Hepatic stellate cell (primary cell): Measurements from ENCODE around the gene PKD2.

ENCODE experiments used
- DNase-seq: peaks from one replicate; pipeline ENCODE4 v3.0.0; 2011; ENCODE audit warnings: low spot score

The PKD2 gene

DNA sequence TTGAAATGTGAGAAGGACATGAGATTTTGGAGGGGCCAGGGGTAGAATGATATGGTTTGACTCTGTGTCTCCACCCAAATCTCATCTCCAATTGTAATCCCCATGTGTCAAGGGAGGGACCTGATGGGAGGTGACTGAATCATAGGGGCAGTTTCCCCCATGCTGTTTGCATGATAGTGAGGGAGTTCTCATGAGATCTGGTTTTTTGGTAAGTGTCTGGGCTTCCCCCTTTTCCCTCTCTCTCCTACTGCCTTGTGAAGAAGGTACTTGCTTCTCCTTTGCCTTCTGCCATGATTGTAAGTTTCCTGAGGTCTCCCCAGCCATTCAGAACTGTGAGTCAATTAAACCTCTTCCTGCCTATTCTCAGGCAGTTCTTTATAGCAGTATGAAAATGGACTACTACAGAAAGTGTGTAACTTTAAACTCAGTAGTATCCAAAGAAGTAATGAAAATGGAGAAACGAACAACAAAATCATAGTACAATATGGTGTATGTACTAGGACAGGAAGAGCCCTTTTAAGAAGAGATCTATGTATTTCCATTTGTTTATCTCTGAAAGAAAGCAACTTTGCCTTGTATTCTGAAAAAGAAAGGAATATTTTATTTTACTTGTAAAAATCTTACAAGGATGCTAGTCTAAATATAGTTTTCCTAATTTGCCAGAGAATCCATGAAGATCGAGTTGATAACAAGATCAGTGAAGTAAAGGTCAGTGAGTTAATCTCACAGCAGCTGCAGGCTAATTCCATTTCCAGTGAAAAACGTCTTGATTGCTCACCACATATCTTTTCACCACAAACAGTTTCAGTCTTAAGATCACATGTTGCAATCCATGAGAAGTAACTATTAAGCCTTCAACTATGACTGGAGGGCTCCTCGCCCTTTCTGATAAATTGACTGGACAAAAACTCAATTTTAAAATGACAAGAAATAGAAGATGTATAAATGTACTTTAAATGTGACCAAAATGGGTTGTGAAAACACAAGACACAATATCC lies 20.5 kb downstream of the PKD2 start:
- peak; percentile 60 for DNase-seq

DNA sequence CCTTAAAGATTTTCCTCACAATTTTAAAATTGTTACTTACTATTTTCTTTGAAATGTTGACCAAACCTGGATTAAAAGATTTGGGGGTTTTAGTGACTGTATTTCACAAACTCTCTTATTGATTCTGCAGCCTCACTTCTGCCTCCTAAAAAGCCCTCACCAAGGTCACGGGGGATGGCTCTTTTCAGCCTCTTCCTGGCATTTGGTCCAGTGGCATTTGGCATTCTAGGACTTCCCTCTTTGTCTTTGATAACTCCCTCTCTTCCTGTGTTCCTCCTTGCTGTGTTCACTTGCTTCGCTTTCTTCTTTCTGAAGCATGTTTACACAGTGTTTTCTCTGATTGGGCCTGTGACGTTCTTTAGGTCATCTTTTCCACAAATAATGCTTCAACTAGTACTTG lies 21.5 kb downstream of the PKD2 start:
- no peak for DNase-seq

DNA sequence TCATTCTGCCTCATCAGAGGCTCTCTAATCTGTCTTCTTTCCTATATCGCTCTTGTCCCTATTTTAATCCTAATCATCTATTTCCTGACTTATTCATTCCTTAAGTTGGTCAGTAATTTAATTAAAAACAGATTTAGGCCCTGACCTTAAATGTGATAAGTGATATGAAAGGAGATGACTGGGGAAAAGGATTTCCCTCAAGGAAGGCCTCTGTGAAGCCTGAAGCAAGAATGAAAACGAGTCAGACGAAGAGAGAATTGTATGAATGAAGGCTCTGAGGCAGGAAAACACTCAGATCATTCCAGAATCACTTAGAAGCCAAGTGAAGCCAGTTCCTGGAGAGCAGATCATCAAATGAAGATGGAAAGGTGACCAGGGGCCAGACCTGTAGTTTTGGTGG lies 22.1 kb downstream of the PKD2 start:
- no peak for DNase-seq

DNA sequence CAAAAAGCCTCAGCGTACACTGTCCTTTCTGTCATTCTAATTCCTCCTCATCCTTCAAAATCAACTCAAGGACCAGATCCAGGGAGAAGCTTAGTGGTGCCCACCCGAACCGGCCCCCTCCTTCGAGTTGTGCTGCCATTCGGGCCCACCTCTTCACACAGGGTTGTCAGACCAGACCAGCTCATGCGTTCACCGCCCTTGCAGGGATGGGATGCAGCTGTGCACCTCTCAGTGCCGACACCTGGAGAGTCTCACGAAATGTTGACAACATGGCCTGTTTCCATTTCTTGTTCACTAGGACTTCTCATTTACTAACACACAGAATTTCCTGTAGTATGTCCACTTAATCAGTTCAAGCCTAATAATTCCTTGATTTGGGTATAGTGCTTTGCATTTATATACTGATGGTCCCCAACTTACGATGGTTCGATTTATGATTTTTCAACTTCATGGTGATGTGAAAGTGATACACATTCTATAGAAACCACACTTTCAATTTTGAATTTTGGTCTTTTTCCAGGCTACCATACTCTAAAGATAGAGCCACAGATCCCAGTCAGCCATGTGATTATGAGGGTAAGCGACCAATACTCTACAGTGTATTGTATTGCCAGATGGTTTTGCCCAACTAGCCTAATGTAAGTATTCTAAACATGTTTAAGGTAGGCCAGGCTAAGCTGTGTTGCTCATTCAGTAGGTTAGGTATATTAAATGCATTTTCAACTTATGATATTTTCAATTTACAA lies 23.3 kb downstream of the PKD2 start:
- DNase-seq, result no peak

DNA sequence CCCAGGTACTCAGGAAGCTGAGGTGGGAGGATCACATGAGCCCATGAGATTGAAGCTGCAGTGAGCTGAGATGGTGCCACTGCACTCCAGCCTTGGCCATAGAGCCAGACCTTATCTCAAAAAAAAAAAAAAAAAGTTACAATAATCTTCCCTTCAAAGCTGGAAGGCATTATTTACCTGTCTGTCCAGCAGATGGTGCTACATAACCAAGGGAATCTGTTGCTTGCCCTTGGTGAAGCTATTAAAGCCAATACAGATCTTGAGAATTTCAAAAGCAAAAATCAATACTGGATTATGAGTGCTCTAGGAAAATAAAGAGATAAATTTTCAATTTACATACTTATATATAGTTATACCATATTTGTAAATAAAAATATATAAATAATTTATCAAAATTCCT lies 25.9 kb downstream of the PKD2 start:
- peak; percentile 32 for DNase-seq

DNA sequence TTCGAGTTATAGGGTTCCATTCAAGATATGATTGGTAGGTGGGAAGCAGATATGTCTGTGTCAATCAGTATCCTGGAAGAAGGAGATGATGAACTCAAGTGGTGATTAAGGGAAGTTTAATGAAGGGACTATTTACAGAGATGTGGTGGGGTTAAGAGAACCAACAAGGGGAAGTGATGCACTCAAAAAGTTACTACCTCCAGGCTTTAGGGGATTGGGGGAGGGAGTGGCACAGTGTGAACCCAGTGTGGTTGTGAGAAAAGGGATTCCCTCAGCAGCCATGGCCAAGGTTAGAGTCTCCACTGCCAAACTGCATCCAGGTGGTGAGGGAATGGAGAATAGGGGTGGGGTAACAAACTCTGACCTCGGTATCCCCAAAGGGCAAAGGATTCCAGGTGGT lies 27.9 kb downstream of the PKD2 start:
- no peak for DNase-seq

DNA sequence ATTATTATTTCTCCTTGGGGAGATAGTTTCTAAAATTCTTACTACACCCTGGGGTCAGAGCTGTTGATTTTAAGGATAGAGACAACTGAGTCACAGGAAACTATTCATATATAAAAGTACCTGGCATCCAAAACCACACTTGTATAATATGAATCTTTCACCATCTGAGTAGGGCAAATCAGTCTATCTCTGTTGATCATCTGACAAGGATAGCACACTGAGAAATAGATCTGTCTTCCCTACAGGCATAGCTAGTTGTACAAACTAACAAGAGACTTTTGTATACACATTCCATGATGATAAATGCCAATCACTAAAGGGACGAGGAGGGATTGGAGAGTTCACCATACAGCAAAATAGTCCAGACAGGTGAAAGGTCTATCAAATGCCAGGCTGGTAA lies 30.0 kb downstream of the PKD2 start:
- no peak for DNase-seq

DNA sequence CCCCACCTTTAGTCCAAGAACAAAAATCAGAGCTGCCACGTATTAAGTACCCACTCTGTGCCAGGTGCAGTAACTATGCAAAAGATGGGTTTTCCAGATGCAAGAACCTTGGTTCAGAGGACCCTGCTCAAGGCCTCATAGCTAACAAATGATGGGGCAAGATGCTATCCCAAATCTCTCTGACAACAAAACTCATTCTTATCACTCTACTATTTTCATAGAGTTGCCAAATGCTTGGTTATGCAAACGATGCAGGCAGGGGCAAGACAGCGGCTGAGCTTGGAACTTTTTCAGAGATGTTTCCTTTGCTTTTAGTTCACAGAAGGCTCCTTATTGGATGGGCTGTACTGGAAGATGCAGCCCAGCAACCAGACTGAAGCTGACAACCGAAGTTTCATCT lies 30.5 kb downstream of the PKD2 start:
- DNase-seq, result no peak

DNA sequence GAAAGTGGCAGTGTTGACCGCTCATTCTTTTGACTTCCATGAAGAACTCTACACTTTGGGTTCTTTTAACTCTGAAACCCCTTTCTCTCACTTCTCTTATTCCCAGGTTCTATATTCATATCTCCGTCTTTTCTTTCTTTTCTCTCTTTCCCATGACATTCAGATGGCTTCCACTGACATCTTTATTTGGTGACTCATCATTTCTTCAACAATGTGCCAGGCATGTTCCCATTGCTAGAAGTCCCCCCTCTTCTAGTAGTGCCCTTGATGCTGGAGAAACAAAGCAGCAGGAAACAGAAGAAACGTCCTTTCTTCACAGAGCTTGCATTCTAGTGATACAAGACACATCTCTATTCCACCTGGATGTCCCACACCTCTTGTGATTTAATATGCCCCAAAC lies 33.3 kb downstream of the PKD2 start:
- no peak for DNase-seq

DNA sequence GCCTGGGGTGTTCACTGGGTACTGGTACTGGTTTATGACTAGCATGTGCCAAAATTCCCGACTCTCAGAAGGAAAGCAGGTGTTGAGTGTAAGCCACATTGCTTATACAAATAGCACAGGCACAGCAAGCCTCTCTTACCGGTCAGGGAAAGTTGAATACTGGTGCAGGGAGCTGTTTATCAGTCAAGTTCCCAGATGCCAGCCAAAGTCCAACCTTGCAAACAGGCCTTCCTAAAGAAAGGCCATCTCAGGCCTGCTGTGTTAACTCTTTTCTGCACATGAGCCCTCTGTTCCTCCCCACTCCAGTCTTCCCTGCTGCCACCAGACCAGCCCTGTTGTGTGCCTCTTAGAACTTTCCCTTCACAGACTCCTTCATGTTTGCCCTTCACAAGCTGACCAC lies 34.2 kb downstream of the PKD2 start:
- no peak for DNase-seq

DNA sequence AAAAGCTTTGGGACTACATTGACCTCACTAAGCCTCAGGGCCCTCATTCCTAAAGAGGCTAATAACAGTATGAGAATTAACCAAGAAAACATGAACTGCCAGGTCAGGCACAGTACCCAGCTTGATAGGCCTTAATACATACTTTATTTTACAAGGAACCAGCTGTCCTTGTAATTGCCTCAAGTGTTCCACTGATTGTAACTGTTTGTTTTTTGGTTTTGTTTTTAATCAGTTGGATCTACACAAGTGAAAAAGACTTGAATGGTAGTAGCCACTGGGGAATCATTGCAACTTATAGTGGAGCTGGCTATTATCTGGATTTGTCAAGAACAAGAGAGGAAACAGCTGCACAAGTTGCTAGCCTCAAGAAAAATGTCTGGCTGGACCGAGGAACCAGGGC lies 35.6 kb downstream of the PKD2 start:
- no peak for DNase-seq

DNA sequence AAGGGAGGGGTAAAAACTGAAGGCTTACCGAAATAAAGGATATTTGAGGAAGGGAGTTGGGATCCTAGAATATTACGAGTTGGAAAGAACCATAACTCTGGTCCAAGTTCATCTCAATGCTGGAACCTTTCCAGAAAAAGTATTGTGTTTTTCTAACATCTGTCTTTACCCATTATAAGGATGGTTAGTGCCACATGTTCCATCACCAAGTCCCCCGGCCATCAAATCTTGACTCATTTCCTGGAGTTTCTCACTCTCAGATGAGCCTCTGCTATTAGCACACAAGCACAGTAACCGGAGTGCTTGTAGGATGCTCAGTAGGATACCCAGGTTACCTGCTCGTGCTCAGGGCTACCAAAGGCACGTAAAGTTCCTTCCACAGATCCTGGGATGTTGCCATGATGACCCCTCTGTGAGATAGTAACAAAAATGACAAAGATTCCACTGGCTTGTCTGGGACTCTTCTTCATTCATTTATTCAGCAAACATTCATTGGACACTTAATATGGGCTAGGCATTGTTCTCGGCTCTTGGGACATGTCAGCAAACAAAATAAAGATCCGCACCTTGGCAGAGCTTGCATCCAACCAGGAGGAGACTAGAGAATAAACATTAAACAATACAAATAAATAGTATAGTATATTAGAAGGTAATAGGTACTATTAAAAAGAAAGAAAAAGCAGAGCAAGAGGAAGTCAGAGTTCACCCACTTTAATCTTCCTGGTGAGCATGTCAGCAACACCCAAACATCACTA lies 36.3 kb downstream of the PKD2 start:
- no peak for DNase-seq

DNA sequence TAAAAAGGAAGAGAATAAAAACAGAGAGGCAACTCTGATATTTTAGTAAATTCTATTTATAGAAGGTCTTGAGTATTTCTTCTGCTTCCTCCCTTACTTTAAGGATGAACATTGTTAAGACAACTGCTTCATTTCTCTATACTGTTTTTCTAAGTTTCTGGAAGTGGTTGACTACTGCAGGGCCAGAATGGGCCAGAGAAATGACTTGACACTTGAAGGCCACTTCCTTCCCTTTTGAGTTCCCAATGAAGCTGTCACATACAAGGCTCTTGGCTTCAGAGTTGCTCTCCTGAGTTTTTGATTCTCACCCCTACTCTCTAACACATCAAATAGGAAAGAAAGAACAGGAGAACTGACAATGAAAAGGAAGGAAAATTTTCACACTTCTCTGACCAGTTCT lies 37.6 kb downstream of the PKD2 start:
- no peak for DNase-seq

DNA sequence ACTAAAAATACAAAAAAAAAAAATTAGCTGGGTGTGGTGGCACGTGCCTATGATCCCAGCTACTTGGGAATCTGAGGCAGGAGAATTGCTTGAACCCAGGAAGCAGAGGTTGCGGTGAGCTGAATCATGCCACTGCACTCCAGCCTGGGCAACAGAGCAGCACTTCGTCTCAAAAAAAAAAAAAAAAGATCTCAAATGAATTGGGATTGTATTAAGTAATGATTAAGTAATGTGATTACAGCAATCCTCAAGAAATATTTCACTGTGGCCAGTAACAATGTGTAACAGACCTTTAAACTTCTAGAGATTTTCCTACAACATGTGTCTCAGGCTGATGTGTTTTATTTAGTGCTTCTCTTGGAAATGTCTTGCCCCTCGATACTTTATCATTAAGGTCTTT lies 46.8 kb downstream of the PKD2 start:
- DNase-seq, result no peak

DNA sequence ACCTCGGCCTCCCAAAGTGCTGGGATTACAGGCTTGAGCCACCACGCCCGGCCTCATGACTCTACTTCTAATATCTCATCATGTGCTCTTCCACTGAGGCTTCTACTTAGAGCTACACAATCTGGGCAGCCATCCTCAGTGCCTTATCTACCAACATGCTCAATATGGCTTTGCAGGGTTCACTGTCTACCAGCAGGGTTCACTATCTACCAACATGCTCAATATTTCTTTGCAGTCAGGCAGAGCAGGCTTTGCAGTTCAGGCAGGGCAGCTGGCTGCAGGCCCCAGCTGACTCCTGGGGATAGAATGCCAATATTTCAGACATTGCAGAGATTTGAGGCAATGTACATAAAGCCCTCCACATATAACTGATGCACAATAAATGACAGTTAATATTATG lies 47.5 kb downstream of the PKD2 start:
- peak; percentile 16 for DNase-seq

DNA sequence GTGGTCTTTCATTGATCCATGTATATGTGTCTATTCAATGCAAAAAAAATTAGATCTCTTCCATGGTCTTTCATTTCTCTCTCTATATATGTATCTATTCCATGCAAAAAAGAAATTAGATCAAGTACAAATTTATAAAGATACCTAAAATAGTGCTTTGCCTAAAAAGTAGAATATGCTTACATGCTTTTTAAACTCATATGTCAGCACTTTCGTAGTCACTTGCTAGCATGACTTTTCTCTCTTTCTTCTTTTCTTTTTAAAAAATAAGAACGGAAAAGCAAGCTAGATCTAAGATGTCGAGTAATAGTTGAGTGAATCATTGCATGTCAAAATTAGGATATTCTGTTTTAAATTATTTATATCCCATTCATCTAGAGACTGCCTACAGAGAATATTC lies 50.9 kb downstream of the PKD2 start:
- no peak for DNase-seq

DNA sequence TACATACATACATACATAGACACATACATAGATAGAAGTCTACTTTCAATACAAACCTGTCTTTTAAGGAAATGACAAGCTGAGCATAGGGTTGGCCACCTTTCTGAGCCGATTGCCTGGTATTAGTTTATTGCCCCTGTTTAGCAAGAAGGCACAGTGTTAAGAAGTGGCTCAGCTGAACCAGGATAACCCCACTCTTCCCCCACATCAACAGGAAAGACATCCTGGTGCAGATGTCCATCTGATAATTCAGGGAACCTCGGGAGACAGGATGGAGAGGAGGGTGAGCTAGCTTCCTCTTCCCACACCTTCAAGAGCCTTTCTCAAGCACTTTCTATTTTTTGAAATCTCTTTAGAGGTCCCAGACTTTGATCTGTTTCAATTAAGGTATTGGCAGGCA lies 52.3 kb downstream of the PKD2 start:
- no peak for DNase-seq

DNA sequence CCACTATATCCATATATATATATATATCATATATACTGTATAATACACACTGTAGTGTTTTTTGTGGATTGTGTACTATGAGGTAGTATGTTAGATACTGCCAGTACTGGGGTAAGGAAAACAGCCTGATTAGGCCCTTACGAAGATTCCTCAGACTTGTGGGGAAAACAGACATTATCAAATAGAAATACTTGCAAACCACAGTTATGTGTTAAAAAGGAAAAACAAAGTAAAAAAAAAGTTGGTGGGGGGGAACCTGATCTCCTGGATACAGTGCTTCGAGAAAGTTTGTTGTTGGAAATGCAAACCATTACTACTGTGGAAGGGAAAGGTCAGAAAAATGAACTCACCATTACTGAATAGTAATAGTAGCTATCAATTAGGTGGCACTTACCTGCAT lies 53.0 kb downstream of the PKD2 start:
- DNase-seq, result no peak

DNA sequence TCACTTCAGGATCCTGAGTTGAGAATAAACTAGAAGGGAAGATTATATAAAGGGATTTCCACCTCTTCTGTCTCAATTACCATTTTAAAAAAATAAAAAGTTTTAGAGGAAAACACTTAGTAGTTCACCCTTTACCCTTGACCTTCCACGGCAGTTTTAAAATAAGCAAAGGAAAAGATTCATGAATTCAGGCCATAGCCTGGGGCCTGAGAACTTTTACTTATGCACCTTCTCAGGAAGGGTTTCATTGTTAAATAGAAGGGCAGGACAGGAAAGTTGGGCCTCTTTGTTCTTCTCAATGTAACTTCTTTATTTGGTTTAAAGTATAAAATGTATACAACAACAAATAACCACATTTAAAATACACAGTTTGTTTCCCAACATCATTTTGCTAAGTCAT lies 54.9 kb downstream of the PKD2 start:
- DNase-seq, result no peak

DNA sequence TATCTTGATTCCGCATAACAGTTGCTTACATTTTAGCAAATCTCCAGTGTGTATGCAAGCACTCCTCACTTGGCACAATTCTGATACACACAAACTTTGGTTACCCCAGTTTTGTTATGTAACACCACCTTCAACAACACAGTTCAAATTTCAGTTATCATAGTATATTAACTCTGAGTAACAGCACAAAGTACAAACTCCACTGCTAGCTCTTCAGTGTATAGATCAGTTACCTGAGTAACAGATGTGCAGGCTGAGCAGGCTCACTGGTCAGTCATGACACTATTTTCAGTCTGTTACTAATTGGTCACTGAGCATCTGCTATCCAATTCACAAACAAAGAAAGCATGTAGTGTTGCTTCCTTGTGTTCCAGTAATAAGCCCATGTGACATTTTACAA lies 55.4 kb downstream of the PKD2 start:
- DNase-seq, result no peak

DNA sequence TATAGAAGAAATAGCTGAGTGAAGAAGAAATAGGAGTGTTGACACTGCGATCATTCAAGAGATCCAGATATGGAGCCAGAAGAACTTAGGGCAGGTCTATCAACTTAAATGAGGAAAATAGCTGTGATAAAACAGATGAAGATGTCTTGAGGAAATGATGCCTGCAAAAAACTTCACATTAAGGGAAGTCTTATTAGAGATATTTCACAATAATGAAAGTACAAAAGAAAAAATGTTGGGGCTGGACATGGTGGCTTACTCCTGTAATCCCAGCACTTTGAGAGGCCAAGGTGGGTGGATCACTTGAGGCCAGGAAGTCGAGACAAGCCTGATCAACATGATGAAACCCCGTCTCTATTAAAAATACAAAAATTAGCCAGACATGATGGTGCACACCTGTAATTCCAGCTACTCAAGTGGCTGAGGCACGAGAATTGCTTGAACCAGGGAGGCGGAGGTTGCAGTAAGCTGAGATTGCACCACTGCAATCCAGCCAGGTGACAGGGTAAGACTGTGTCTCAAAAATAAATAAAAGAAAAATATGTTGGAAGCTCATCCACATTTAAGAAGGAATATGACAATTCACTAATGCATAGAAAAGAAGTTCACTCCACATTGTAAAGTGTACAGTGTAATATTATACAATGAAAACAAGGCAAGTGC lies 56.3 kb downstream of the PKD2 start:
- DNase-seq, result no peak

DNA sequence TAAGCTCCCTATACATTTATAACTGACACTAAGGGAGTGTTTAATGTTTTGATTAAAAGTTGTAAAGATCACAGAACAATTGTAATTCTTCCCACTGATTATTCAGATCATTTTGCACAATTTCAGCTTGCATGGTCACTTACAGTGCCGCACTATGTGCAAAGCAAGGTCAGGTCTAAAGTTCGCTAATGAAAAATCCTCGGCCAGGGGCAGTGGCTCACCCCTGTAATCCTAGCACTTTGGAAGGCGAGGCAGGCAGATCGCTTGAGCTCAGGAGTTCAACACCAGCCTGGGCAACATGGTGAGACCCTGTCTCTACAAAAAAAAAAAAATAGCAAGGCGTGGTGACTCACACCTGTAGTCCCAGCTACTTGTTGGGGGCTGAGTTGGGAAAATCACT lies 57.0 kb downstream of the PKD2 start:
- no peak for DNase-seq
